Left cardiac atrium (tissue), 4 donors: ENCODE results near the gene IL26. TPM values are rescaled to one million over a fixed set of nuclear protein-coding genes. Genes with fewer than 3 reads are reported as not detected.
"Not testable (repeated sequence)": the region's sequence is repeated elsewhere in the genome, so short reads cannot be mapped to it uniquely, and the experiment has no call there.

Experiments used
- ATAC-seq, 2 donors: fragments of 200-7000 bp; cut with Tn5 transposase; one replicate each; pipeline ENCODE4 v1.9.1; 2020; ENCODE audit warnings: mild to moderate bottlenecking in 2 of 2, moderate library complexity in 2 of 2
- DNase-seq: peaks from one replicate; pipeline ENCODE4 v3.0.0-alpha.2; 2020
- intact Hi-C, 2 donors: fragments of 100-400 bp; cut with DNase I; formaldehyde crosslinking; loops; one replicate each; pipeline versions ENCODE4 v1.14.1 to v1.15.1; 2022 to 2023
- total RNA-seq, 2 donors: library from RNA; stranded (reverse); fragmentation: NEBNext Ultra II Directional; extraction: Animal tissue kit (Norgen Biotek cat#: 25700); gene quantifications; one replicate each; pipeline ENCODE4 v1.2.1, GENCODE V29; 2021
- donor health status: DM: no; HTN: yes; CAD: no.
- donor health status: DM: no; HTN: yes; CAD: no; lungs with severe emphysema.
- donor health status: DM: yes; HTN: yes; CAD: no.
- donor health status: Dilated cardiomyopathy.

Gene IL26
- total RNA-seq, 2 donors from 2014 or later: not detected

- intact Hi-C loops, DNase-seq, ATAC-seq: not testable (repeated sequence)
These were observed 16.4 kb downstream of the IL26 start for GRCh38 chr12:68209048-68209728.

- ATAC-seq (no peak), DNase-seq (no peak)
- intact Hi-C loops: no loop called here
These were observed 18.3 kb downstream of the IL26 start for GRCh38 chr12:68207276-68207675.

GRCh38 chr12:68206446-68206845 is 19.2 kb downstream of the IL26 start:
- DNase-seq (no peak), ATAC-seq (no peak)
- intact Hi-C loops: no loop called here

- intact Hi-C loops: no loop called here
- no peak for ATAC-seq
- no peak for DNase-seq
These were observed 22.1 kb downstream of the IL26 start for GRCh38 chr12:68203460-68203875.

DNA sequence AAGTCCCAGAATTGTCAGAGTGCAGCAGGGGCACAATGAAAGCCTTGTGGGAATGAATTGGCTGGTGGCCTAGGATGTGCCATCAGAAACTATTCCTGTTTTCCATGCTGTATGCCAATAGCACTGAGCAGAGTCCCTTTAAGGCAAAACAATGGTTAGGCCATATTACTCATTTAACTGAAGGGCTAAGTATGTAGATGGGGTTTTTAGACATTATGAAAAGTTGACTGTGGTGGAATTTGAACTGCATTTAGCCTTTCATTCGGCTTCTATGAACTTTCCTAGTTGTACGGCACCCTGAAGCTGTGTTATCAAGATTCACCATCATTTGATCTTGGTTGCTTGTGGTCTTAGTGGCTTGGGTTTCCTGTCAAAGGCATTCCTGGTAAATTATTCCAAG is 24.8 kb downstream of the IL26 start:
- intact Hi-C loops: no loop called here
- no peak for ATAC-seq
- no peak for DNase-seq

- no peak for DNase-seq
- ATAC-seq: no peak
- intact Hi-C loops: no loop called here
These were observed 26.5 kb downstream of the IL26 start for GRCh38 chr12:68199127-68199526.

GRCh38 chr12:68198507-68199086 is 27.0 kb downstream of the IL26 start:
- no peak for ATAC-seq
- intact Hi-C loops: no loop called here

GRCh38 chr12:68190301-68190700 is 35.3 kb downstream of the IL26 start:
- DNase-seq (no peak), ATAC-seq (no peak)
- intact Hi-C loops: no loop called here

More at GRCh38 chr12:68198507-68199086, 27.0 kb downstream of the IL26 start:
- DNase-seq: no peak

DNA sequence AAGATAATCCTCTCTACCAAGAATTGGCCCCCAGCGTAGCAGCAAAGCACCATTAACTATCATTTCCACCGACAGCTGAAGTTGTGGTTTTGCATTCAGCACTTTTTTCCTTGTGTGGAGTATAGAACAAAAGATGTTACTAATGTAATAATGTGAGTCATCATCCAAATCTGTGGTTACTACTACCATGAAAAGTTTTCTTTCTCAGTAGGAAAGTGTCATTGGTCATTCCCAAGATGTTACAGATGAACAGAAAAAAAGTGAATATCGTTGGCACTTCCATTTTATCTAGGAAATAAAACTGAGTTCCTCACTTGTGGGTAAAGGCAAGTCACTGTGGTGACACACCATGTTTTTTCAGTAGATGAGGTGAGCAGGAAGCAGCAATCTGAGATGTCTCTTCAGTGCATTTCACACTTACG is 35.8 kb downstream of the IL26 start:
- intact Hi-C loops: no loop called here
- DNase-seq: no peak
- ATAC-seq: no peak

DNA sequence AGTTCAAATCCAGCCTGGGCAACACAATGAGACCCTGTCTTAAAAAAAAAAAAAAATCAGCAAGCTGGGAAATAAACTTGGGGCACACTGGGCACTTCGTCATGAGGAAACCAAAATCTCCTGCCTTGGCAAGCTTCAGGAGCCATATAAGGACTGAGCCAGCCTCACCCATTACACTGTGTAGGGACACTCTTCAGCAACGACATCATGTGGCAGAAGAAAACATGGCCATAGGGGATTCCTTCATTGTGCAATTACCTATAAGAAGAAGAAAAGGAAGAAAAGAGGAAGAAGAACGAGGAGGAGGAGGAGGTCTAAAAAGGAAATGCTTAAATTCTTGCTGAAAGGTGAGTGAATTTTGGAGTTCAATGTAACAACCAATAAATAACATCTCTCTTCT is 40.0 kb downstream of the IL26 start:
- ATAC-seq: no peak
- intact Hi-C loops: no loop called here

DNA sequence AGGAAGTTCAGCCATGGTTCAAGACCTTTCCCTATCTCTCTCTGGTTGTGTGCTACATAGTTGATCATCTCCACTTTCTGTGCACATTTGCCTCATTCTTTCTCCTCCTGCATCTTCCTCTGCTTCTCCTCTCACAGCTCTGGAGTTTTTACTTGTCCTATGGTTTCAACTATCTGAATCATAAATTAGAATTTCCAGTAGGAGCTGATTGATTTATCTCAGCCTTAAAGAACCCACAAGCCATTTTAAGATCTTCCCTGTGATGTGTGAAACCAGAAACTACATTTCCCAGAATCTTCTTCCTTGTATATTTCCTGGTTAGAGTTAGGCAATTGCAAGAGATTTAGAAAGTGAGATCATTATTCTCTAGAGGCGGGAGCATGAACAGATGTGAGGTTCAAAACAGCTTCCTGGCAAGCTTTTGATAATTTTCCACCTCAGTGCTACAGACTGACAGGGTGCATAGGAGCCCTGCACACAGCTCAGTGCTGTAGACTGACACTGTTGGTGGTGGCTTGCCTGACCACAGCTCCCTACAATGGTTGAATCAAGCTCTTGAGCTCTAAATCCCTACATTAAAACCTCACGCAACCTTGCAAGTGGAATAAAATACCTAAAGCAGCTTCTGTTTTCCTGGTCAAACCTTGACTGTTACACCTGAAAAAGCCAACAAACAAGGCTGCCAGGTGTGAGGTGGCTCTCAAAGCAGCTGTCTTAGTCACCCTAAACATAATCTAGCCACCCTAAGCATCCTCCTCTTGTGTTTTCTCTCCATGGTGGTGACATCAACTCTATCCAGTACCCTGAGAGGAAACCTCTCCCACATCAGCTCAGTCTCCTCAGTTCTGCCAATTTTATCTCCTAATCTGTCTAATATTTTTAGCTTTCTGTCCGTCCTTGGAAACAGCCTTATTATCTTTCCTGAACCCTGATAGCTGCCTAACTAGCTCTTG is 44.5 kb downstream of the IL26 start:
- intact Hi-C loops: no loop called here
- ATAC-seq (peak in 1 of 2 donors; percentile 24), DNase-seq (no peak)

More for the DNA sequence above, 40.0 kb downstream of the IL26 start:
- no peak for DNase-seq

DNA sequence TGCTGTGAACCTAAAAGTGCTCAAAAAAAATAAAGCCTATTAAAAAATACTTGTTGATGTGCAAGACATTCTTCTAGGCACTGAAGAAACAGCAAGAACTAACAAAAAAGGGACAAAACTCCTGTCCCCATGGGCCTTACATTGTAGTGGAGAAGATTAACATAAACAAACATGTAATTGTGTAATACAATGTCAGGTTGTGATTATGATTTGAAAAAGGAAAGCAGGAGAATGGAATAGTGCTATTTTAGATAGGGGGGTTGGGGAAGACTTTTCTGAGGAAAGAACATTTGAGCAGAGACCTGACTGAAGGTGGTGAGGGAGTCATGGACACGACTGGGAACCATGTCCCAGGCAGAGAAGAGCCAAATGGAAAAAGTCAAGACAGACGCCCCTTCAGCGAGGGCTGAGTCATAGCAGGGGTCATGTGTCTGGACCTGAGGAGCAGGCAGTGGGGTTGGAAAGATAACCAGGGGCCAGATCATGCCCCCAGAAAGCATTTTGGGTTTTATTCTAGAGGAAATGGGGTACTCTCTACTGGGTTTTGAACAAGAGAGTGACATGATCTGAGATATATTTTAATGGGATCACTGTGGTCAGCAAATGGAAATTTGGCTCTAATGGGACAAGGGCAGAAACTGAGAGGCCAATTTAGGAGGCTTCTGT is 46.7 kb downstream of the IL26 start:
- DNase-seq (no peak), ATAC-seq (no peak)
- intact Hi-C loops: no loop called here

DNA sequence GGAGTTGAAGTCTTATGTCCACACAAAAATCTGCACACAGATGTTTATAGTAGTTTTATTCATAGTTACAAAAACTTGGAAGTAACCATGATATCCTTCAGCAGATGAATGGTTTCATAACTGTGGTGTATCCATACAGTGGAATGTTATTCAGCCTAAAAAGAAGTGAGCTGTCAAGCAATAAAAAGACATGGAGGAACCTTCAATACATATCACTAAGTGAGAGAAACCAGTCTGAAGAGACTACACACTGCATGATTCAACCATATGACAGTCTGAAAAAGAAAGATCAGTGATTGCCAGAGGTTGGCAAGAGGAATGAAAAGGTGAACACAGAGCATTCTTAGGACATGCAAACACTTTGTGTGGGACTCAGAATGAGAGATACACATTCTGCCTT is 47.4 kb downstream of the IL26 start:
- no peak for ATAC-seq
- intact Hi-C loops: no loop called here

DNA sequence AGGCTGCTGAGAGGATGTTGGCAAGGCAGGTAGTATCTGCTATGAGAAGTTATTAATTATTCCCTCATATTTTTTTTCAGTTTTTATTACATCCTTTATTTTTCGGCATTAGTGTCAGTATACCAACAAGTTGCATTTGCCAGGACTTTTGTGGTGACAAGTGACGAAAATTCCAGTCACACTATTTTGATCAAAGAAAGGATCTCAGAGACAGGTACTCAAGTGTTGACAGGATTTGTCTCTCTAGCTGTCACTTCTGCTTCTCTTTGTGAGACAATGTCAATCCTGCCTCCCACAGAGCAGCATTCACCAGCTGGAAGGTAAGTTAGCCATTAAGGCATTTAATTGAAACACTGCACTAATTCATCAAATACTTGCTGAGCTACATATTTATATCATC is 48.0 kb downstream of the IL26 start:
- DNase-seq (no peak), ATAC-seq (no peak)
- intact Hi-C loops: no loop called here

More for the DNA sequence above, 47.4 kb downstream of the IL26 start:
- no peak for DNase-seq

GRCh38 chr12:68176257-68176656 is 49.4 kb downstream of the IL26 start:
- DNase-seq: no peak
- no peak for ATAC-seq
- intact Hi-C loops: no loop called here

DNA sequence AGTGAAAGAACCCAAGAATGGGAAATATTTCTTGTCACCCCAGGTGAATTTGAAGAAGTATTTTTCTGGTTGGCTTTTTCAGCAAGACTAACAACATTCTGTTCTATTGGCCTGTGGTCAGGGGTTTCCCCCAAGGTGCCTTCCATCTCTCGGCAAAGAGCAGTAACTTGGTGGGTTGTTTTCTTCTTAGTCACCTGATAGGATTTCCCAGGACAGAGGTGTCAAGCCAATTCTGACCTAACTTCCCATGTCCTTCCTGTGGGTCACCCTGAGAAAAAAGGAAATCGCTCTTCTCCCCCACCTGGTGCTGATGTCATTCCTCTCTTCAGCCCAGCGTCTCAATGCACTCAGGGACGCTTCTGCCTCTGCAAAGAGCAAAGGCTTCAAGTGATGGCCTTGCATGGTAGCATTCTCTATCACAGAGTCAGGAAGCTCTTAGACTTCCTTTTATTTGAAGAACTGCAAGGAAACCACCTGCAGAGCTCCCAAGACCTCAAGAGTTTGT is 50.0 kb downstream of the IL26 start:
- ATAC-seq (no peak), DNase-seq (no peak)
- intact Hi-C loops: no loop called here

- DNase-seq, intact Hi-C loops, ATAC-seq: not testable (repeated sequence)
These were observed 50.8 kb downstream of the IL26 start for GRCh38 chr12:68174761-68175160.

- DNase-seq: no peak
- no peak for ATAC-seq
- intact Hi-C loops: no loop called here
These were observed 51.8 kb downstream of the IL26 start for GRCh38 chr12:68173792-68174191.

DNA sequence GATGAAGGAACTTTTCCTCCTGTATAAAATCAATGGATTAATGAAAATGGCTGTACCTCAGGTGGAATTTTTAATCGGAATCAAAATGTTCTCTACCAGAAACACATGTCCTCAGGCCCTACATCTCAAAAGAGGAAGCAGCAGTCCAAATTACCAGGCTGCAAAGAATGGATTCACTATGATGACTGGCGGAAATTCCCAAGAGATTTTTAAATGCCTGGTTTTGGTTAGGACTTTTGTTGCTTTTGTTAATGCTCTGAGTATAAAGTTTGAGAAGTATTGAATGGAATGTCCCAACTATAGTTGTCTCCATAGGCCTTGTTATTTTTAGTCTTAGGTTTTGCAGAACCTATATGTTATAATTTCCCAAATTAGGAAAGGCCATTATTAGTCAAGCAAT is 54.9 kb downstream of the IL26 start:
- no peak for ATAC-seq
- intact Hi-C loops: no loop called here

More for the DNA sequence above, 54.9 kb downstream of the IL26 start:
- no peak for DNase-seq
